Uterus (tissue), 2 donors: ENCODE measurements around the gene APBA3.

Experiments
- CTCF ChIP-seq, 4 experiments: fragments of 200-600 bp in 2 of 4; fragments of 450-650 bp in 2 of 4; sonication (generic) in 2 of 4; IDR thresholded peaks; one replicate each; pipeline ENCODE4 v1.5.1; 2016 to 2019; ENCODE audit warnings: antibody characterized with exemption in 4 of 4, mild to moderate bottlenecking in 2 of 4, moderate library complexity in 1 of 4
- POLR2A ChIP-seq, 2 donors: fragments of 450-650 bp; IDR thresholded peaks; one replicate each; pipeline ENCODE4 v1.6.1; 2016; ENCODE audit warnings: antibody characterized with exemption in 2 of 2, mild to moderate bottlenecking in 1 of 2, moderate library complexity in 1 of 2

DNA sequence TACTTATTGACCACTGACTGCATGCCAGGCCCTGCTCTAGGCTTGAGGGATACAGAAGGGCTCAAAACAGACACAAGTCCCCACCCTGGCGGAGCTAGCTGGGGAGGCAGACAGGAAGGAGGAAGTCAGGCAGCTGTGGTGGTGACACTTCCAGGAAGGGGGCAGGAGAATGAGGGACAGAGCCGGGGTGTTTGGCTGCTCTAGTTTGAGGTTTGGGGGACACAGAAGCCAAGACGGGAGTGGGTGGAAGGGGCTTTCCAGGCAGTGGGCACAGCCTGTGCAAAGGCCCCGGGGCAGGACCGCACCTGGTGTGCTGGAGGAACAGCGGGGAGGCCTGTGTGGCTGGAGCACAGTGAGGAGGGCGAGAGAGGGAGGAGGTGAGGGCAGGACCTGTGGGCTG is 5.0 kb upstream of the APBA3 start:
- TF ChIP-seq CTCF (IDR thresholded peaks at IDR 0.05) (no peak), POLR2A (IDR thresholded peaks at IDR 0.05) (no peak)
